NCI-H2196 (cell line): ENCODE data around the gene CACNB4.

Experiments used
- DNase-seq: peaks from one replicate; lab custom pipeline; 2025; ENCODE audit not compliant: unreplicated experiment; lab: John Stamatoyannopoulos, UW

CACNB4 gene

DNA sequence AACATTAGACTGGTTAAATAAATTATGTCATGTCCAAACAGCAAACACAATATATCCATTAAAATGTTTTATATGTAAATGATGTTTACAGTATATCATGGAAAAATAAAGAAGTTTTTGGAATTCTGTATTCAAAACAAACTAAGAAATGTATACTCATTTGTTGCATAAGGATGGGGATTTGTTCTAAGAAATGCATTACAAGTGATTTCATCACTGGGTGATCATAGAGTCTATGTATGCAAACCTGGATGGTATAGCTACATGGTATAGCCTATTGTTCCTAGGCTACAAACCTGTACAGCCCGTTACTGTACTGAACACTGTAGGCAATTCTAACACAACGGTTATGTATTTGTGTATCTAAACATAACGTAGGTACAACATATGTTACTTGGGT lies 305.7 kb downstream of the CACNB4 start:
- no peak for DNase-seq

GRCh38 chr2:151792589-151792988 lies 306.3 kb downstream of the CACNB4 start:
- DNase-seq = no peak

GRCh38 chr2:151791545-151791944 lies 307.3 kb downstream of the CACNB4 start:
- no peak for DNase-seq

GRCh38 chr2:151790689-151791088 lies 308.2 kb downstream of the CACNB4 start:
- no peak for DNase-seq

GRCh38 chr2:151789055-151789834 lies 309.6 kb downstream of the CACNB4 start:
- no peak for DNase-seq

DNA sequence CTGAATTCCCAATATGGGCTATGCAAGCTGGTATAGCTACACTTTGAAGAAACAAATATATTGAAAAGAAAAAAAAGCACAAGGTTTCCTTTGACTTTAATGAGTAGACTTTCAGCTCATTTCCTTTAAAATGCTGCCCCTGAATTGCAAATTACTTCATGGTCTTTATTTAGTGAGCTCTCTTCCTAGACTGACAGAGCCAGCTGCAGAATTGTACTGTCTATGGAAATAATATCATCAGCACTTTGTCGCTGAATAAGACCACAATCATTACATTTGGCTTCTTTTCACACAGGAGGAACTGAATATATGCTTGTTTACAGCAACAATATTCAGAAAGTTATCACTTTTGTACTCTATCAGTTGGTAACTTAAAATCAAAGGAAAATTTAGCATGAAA lies 312.4 kb downstream of the CACNB4 start:
- DNase-seq = no peak

GRCh38 chr2:151786077-151786476 lies 312.8 kb downstream of the CACNB4 start:
- no peak for DNase-seq

DNA sequence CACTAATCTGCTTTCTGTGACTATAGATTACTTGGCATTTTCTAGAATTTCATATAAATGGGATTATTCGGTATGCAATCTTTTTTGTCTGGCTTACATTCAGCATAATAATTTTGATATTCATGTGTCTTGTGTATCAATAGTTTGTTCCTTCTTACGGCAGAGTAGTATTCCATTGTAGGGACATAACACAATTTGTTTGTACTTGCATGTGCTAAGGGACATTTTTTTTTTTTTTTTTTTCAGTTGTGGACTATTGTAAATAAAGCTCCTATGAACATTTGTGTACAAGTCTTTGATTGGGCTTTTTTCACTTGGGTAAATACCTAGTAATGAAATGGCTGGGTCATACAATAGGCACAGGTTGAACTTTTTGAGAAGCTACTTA lies 315.7 kb downstream of the CACNB4 start:
- no peak for DNase-seq
